Liver (tissue), 9 donors: Measurements from ENCODE around the gene XRN1. TPM values are rescaled to one million over a fixed set of nuclear protein-coding genes. Genes with fewer than 3 reads are reported as not detected.

Source experiments
- DNase-seq: peaks from one replicate; pipeline ENCODE4 v3.0.0-alpha.2; 2017; ENCODE audit warnings: low spot score
- H3K27ac ChIP-seq, 2 donors: one replicate each; pipeline ENCODE4 v1.7.0; 2013; ENCODE audit warnings: inconsistent platforms in 2 of 2, low read length in 2 of 2, control low read depth in 1 of 2, low read depth in 1 of 2, mild to moderate bottlenecking in 1 of 2
- H3K27me3 ChIP-seq, 4 donors: one replicate each; pipeline versions ENCODE4 v1.6.1 to v1.7.0; 2013; ENCODE audit warnings: low read length in 3 of 4, inconsistent platforms in 1 of 4, mild to moderate bottlenecking in 1 of 4, moderate library complexity in 1 of 4; ENCODE audit not compliant: control insufficient read depth in 4 of 4, insufficient read depth in 4 of 4
- H3K36me3 ChIP-seq, 4 donors: one replicate each; pipeline versions ENCODE4 v1.6.1 to v1.7.0; 2013; ENCODE audit warnings: low read length in 3 of 4, mild to moderate bottlenecking in 3 of 4, low read depth in 1 of 4, moderate library complexity in 1 of 4; ENCODE audit not compliant: control insufficient read depth in 4 of 4, insufficient read depth in 3 of 4
- H3K4me1 ChIP-seq, 4 donors: one replicate each; pipeline versions ENCODE4 v1.6.1 to v1.7.0; 2013; ENCODE audit warnings: low read length in 3 of 4, mild to moderate bottlenecking in 3 of 4, moderate library complexity in 1 of 4; ENCODE audit not compliant: control insufficient read depth in 4 of 4, insufficient read depth in 4 of 4
- H3K4me3 ChIP-seq, 3 donors: one replicate each; pipeline versions ENCODE4 v1.6.1 to v1.7.0; 2013; ENCODE audit warnings: low read length in 3 of 3, control low read depth in 1 of 3, low read depth in 1 of 3, mild to moderate bottlenecking in 1 of 3
- H3K9ac ChIP-seq, 2 donors: one replicate each; pipeline ENCODE4 v1.7.0; 2013; ENCODE audit warnings: low read length in 2 of 2, mild to moderate bottlenecking in 2 of 2, moderate library complexity in 2 of 2, control low read depth in 1 of 2, low read depth in 1 of 2
- H3K9me3 ChIP-seq, 4 donors: one replicate each; pipeline versions ENCODE4 v1.6.1 to v1.7.0; 2013; ENCODE audit warnings: low read length in 3 of 4; ENCODE audit not compliant: control insufficient read depth in 4 of 4
- EGR1 ChIP-seq, 2 donors: IDR thresholded peaks; 2 replicates each; pipeline ENCODE4 v1.6.1; 2016 to 2018; ENCODE audit warnings: antibody characterized with exemption in 2 of 2, low read depth in 2 of 2
- FOXA1 ChIP-seq: IDR thresholded peaks from 2 replicates; pipeline ENCODE4 v1.6.1; 2016; ENCODE audit warnings: antibody characterized with exemption
- FOXA2 ChIP-seq: IDR thresholded peaks from 2 replicates; pipeline ENCODE4 v1.6.1; 2016; ENCODE audit warnings: antibody characterized with exemption
- HNF4A ChIP-seq, 2 donors: conservative IDR thresholded peaks; 2 replicates each; pipeline ENCODE4 v1.6.1; 2016; ENCODE audit warnings: antibody characterized with exemption in 2 of 2, mild to moderate bottlenecking in 2 of 2
- HNF4G ChIP-seq: IDR thresholded peaks from 2 replicates; pipeline ENCODE4 v1.6.1; 2016; ENCODE audit warnings: antibody characterized with exemption
- JUND ChIP-seq, 2 donors: IDR thresholded peaks; 2 replicates each; pipeline ENCODE4 v1.6.1; 2016; ENCODE audit warnings: antibody characterized with exemption in 2 of 2
- MAX ChIP-seq: IDR thresholded peaks from 2 replicates; pipeline ENCODE4 v1.6.1; 2016; ENCODE audit warnings: antibody characterized with exemption
- NR2F2 ChIP-seq: IDR thresholded peaks from 2 replicates; pipeline ENCODE4 v1.6.1; 2016; ENCODE audit warnings: antibody characterized with exemption
- RAD21 ChIP-seq, 2 donors: IDR thresholded peaks; 2 replicates each; pipeline ENCODE4 v1.6.1; 2016; ENCODE audit warnings: antibody characterized with exemption in 2 of 2, mild to moderate bottlenecking in 2 of 2
- RXRA ChIP-seq, 2 donors: IDR thresholded peaks; 2 replicates each; pipeline ENCODE4 v1.6.1; 2017 to 2018; ENCODE audit warnings: antibody characterized with exemption in 2 of 2, mild to moderate bottlenecking in 1 of 2
- SP1 ChIP-seq: IDR thresholded peaks from 2 replicates; pipeline ENCODE4 v1.6.1; 2018; ENCODE audit warnings: antibody characterized with exemption, mild to moderate bottlenecking
- TAF1 ChIP-seq: conservative IDR thresholded peaks from 2 replicates; pipeline ENCODE4 v1.6.1; 2016; ENCODE audit warnings: antibody characterized with exemption, mild to moderate bottlenecking
- YY1 ChIP-seq: IDR thresholded peaks from 2 replicates; pipeline ENCODE4 v1.6.1; 2016; ENCODE audit warnings: antibody characterized with exemption, mild to moderate bottlenecking
- ZBTB33 ChIP-seq: IDR thresholded peaks from 2 replicates; pipeline ENCODE4 v1.6.1; 2016; ENCODE audit warnings: antibody characterized with exemption
- WGBS: extraction: QIAGEN DNeasy Blood & Tissue Kit; methylation state at CpG from one replicate; pipeline ENCODE4 v1.1.7; 2013; 5-methylcytosine and 5-hydroxymethylcytosine counted together
- polyA plus RNA-seq, 2 donors: library from polyadenylated mRNA; stranded (reverse) in 1 of 2; unstranded in 1 of 2; fragments of 200-250 nt in 1 of 2; fragments of >200 nt in 1 of 2; fragmentation: Nextera tagmentation in 1 of 2; extraction: Ambion mirVana in 1 of 2; gene quantifications; one replicate each; pipeline versions ENCODE4 v1.2.1 to v1.2.3, GENCODE V29; 2013 to 2015
- total RNA-seq, 2 donors: library from RNA; depleted of rRNA; stranded (reverse); fragments of >200 nt; gene quantifications; one replicate each; pipeline ENCODE4 v1.2.3, GENCODE V29; 2014
- TF ChIP-seq, protein P1 (sequence below): IDR thresholded peaks from 2 replicates; pipeline ENCODE4 v1.6.1; 2016; ENCODE audit warnings: antibody characterized with exemption
- TF ChIP-seq, protein P2 (sequence below): IDR thresholded peaks from 2 replicates; pipeline ENCODE4 v1.6.1; 2016; ENCODE audit warnings: antibody characterized with exemption, mild to moderate bottlenecking
- TF ChIP-seq, protein P3 (sequence below): fragments of 150-350 bp; IDR thresholded peaks from 2 replicates; pipeline ENCODE4 v1.5.1; 2017; ENCODE audit warnings: improper control_type of control experiment, low read depth, low read length; ENCODE audit not compliant: missing input control
- donor health status: healthy.
- donor health status: healthy.
- donor health status: healthy.
- donor health status: healthy.
- donor health status: healthy.

Gene XRN1
- total and polyA plus RNA-seq, 4 donors, result 4.3 to 41.4 (median 25.9) TPM

DNA sequence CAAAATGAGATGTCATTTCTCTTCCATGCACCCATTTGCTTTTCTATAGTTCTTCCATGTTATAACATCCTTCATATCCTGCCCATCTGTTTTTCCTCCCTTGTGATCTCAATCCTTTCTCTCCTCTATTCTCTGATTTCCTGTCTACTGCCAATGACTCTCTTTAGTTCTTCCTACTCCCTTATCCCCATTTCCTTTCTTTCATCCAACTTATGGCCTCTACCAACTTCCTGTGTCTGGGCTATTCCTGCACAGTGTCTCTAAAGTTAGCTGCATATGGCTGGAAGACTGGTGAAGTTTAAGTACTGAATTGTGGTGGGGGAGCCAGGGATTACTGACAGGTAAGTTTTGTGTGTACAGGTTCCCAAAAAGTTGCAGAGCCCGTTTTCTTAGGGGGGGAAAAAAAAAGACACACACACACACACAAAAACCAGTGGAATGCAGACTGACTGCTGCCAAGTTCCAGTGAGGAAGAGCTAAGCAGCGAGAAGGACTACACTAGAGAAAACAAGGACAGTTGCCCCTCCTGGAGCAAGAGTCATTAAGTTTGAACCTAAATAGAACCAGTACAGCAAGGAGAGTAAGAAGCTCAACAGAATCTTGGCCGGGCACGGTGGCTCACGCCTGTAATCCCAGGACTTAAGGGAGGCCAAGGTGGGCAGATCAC is 28.8 kb downstream of the XRN1 start:
- H3K27ac ChIP-seq, result no peak overlapping the region
- H3K4me3 ChIP-seq, result no peak overlapping the region
- WGBS, result 94% methylated on average over 5 of the region's 5 CpGs
- peaks cover 7 to 38% (median 29%) of the 10 kb centered on the region in 4 donors for H3K36me3 ChIP-seq
- H3K4me1 ChIP-seq, result peaks cover 0 to 7% (median 3%) of the 10 kb centered on the region in 4 donors
- no peak overlapping the region for H3K9ac ChIP-seq
- TF ChIP-seq RXRA (IDR thresholded peaks at IDR 0.05) (no peak), NR2F2 (no peak), EGR1 (IDR thresholded peaks at IDR 0.05; ENCODE audit: low read depth in 2 of 2) (no peak), FOXA2 (no peak), JUND (IDR thresholded peaks at IDR 0.05) (no peak), ZBTB33 (no peak), TAF1 (no peak)
- TF ChIP-seq, protein P1, sequence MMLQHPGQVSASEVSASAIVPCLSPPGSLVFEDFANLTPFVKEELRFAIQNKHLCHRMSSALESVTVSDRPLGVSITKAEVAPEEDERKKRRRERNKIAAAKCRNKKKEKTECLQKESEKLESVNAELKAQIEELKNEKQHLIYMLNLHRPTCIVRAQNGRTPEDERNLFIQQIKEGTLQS, result no peak
- TF ChIP-seq, protein P2, sequence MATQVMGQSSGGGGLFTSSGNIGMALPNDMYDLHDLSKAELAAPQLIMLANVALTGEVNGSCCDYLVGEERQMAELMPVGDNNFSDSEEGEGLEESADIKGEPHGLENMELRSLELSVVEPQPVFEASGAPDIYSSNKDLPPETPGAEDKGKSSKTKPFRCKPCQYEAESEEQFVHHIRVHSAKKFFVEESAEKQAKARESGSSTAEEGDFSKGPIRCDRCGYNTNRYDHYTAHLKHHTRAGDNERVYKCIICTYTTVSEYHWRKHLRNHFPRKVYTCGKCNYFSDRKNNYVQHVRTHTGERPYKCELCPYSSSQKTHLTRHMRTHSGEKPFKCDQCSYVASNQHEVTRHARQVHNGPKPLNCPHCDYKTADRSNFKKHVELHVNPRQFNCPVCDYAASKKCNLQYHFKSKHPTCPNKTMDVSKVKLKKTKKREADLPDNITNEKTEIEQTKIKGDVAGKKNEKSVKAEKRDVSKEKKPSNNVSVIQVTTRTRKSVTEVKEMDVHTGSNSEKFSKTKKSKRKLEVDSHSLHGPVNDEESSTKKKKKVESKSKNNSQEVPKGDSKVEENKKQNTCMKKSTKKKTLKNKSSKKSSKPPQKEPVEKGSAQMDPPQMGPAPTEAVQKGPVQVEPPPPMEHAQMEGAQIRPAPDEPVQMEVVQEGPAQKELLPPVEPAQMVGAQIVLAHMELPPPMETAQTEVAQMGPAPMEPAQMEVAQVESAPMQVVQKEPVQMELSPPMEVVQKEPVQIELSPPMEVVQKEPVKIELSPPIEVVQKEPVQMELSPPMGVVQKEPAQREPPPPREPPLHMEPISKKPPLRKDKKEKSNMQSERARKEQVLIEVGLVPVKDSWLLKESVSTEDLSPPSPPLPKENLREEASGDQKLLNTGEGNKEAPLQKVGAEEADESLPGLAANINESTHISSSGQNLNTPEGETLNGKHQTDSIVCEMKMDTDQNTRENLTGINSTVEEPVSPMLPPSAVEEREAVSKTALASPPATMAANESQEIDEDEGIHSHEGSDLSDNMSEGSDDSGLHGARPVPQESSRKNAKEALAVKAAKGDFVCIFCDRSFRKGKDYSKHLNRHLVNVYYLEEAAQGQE, result no peak
- no peaks in the 10 kb centered on the region for H3K27me3 ChIP-seq
- H3K9me3 ChIP-seq, result no peaks in the 10 kb centered on the region
- no peak for DNase-seq

DNA sequence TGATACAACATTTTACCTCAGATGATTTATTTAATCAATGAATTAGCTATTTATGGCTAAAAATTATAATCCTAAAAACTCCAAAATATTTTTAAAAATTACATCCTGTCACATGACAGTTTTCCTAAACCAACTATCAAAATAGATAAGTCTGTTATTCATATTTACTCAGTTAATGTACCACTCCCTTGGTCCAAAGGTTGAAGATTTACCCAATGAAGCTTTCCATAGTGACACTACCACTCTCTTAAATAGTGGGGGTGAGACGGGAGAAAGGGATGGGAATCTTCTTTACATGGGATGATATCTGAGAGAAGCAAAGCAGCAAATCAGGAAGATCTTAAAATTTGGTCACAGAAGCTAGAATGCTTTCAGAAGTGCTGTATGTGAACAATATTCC is 30.5 kb downstream of the XRN1 start:
- Histone ChIP-seq H3K36me3 (peaks cover 7 to 41% (median 34%) of the 10 kb centered on the region in 4 donors), H3K9ac (no peak overlapping the region), H3K27ac (no peak overlapping the region), H3K27me3 (no peaks in the 10 kb centered on the region), H3K9me3 (no peaks in the 10 kb centered on the region), H3K4me3 (no peak overlapping the region), H3K4me1 (peaks cover 0 to 7% (median 3%) of the 10 kb centered on the region in 4 donors)
- no peak for DNase-seq
- WGBS, result 45% methylated on average over 1 of the region's 1 CpG
- peak; percentile 22 to 37 for TF ChIP-seq RXRA (IDR thresholded peaks at IDR 0.05)
- TF ChIP-seq RAD21 (IDR thresholded peaks at IDR 0.05), result peak in 1 of 2 donors; percentile 12
- TF ChIP-seq YY1, result no peak
- no peak for TF ChIP-seq NR2F2
- TF ChIP-seq, protein P2, result peak; percentile 30
- TF ChIP-seq, protein P1, result no peak
- TF ChIP-seq ZBTB33, result peak; percentile 38
- TF ChIP-seq, protein P3, sequence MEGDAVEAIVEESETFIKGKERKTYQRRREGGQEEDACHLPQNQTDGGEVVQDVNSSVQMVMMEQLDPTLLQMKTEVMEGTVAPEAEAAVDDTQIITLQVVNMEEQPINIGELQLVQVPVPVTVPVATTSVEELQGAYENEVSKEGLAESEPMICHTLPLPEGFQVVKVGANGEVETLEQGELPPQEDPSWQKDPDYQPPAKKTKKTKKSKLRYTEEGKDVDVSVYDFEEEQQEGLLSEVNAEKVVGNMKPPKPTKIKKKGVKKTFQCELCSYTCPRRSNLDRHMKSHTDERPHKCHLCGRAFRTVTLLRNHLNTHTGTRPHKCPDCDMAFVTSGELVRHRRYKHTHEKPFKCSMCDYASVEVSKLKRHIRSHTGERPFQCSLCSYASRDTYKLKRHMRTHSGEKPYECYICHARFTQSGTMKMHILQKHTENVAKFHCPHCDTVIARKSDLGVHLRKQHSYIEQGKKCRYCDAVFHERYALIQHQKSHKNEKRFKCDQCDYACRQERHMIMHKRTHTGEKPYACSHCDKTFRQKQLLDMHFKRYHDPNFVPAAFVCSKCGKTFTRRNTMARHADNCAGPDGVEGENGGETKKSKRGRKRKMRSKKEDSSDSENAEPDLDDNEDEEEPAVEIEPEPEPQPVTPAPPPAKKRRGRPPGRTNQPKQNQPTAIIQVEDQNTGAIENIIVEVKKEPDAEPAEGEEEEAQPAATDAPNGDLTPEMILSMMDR, result no peak
- TF ChIP-seq MAX, result no peak
- no peak for TF ChIP-seq EGR1 (IDR thresholded peaks at IDR 0.05; ENCODE audit: low read depth in 2 of 2)
- TF ChIP-seq HNF4G, result peak; percentile 67
- peak; percentile 91 to 93 for TF ChIP-seq HNF4A (conservative IDR thresholded peaks at IDR 0.05)
- TF ChIP-seq SP1, result peak; percentile 64
- no peak for TF ChIP-seq TAF1
- peak; percentile 70 for TF ChIP-seq FOXA1
